ENCODE measurements around the gene PRAMEF7.
"Not testable (repeated sequence)": the region's sequence is repeated elsewhere in the genome, so short reads cannot be mapped to it uniquely, and the experiment has no call there.

PRAMEF7 gene

DNA sequence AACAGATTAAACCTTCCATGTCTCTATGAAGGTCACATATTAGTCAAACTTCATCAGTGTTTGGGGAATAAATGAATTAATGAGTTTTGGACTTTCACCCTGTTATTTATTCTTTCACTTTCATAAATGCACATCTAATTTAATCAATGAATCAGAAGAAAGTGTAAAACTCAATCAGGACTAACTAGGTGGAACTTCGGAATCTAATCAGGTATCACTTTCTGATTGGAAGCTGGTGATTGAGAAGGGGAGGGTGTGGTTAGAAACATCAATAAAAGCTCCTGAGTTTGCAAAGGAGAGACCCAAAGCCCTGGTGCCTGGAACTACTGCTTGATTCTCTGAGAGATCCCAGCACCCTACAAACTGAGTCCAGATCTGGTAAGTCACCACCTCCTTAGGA, at the start of gene PRAMEF7:
Gene PRAMEF7, plus strand, starts transcription at position 301 of the 400 bp plus-strand sequence. CDS start 1,083 bp downstream, outside the sequence.
- not testable (repeated sequence) for DNase-seq

GRCh38 chr1:12878453-12878852, 38.0 kb upstream of the PRAMEF7 start:
- DNase-seq = not testable (repeated sequence)

- not testable (repeated sequence) for DNase-seq
Measured at GRCh38 chr1:12886101-12886500, 30.3 kb upstream of the PRAMEF7 start, which contains the start of gene PRAMEF4. PRAMEF4 (minus strand) TSS chr1:12886201; CDS start chr1:12883394, 2,807 bp downstream.

DNA sequence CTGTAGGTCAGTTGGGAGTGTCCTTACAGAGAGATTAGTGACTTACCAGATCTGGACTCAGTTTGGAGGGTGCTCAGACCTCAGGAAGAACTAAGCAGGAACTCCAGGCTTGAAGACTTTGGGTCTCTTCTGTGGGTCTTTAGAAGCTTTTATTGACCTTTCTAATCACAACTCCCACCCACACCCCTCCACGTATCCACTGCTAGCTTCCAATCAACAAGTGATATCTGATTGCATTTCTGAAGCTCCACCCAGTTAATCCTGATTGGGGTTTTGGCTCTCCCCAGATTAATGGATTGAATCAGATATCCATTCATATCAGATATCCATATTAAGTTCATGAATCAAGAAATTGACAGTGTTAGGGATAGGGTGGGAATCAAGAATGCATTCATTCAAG, 18.2 kb upstream of the PRAMEF7 start, which contains the start of gene PRAMEF10:
Gene PRAMEF10, minus strand, starts transcription at position 101 of the 400 bp plus-strand sequence. CDS start 2,423 bp downstream, outside the sequence.
- not testable (repeated sequence) for DNase-seq

- not testable (repeated sequence) for DNase-seq
Measured at GRCh38 chr1:12899186-12899585, 17.2 kb upstream of the PRAMEF7 start.

GRCh38 chr1:12903793-12904572, 12.4 kb upstream of the PRAMEF7 start:
- not testable (repeated sequence) for DNase-seq

DNA sequence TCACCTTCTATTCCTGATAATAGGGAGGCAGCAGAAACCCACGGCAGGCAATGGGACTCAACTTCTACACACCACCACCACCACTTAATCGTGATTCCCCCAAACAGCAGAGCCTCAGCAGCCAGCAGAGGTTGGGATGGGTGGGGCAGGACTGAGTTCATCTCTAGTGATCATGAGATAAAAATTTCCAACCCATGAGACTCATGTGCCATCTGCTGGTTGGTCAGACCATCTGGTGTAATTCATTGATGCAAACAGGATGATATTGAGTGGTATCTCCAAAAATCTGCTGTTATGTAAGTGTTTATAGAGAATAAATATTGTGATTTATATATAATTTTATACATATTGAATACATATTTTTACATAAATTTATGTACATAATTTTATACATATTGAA, 5.3 kb downstream of the PRAMEF7 start:
- DNase-seq = not testable (repeated sequence)

- DNase-seq = not testable (repeated sequence)
Measured at GRCh38 chr1:12924368-12924767, 8.0 kb downstream of the PRAMEF7 start.

DNA sequence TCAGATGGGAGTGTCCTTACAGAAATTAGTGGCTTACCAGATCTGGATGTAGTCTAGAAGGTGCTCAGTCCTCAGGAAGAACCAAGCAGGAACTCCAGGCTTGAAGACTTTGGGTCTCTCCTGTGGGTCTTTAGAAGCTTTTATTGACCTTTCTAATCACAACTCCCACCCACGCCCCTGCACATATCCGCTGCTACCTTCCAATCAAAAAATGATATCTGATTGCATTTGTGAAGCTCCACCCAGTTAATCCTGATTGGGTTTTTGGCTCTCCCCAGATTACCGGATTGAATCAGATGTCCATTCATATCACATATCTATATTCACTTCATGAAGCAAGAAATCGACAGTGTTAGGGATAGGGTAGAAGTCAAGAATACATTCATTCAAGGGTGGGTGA, 31.1 kb downstream of the PRAMEF7 start, which contains the start of gene PRAMEF6:
Gene PRAMEF6, minus strand, starts transcription at position 101 of the 400 bp plus-strand sequence. CDS start 5,062 bp downstream, outside the sequence.
- DNase-seq = not testable (repeated sequence)
